ENCODE measurements around the gene WDR89. TPM values are rescaled to one million over a fixed set of nuclear protein-coding genes. Genes with fewer than 3 reads are reported as not detected.

The WDR89 gene
- total and polyA plus RNA-seq, 9 donors: 6.7 to 20.2 (median 13.4) TPM

DNA sequence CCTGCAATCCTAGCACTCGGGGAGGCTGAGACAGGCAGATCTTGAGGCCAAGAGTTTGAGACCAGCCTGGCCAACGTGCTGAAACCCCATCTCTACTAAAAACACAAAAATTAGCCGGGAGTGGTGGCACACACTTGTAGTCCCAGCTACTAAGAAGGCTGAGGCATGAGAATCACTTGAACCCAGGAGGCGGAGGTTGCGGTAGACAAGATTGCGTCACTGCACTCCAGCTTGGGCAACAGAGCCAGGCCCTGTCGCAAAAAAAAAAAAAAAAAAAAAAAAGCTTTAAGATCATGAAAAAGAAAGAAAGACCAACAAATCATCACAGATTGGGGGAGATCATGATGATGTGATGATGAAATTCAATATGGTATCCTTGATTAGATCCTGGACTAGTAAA lies 30.6 kb downstream of the WDR89 start:
- no peak for TF ChIP-seq EP300 (IDR thresholded peaks at IDR 0.05)
- TF ChIP-seq POLR2A (IDR thresholded peaks at IDR 0.05): no peak
- TF ChIP-seq, protein P1, sequence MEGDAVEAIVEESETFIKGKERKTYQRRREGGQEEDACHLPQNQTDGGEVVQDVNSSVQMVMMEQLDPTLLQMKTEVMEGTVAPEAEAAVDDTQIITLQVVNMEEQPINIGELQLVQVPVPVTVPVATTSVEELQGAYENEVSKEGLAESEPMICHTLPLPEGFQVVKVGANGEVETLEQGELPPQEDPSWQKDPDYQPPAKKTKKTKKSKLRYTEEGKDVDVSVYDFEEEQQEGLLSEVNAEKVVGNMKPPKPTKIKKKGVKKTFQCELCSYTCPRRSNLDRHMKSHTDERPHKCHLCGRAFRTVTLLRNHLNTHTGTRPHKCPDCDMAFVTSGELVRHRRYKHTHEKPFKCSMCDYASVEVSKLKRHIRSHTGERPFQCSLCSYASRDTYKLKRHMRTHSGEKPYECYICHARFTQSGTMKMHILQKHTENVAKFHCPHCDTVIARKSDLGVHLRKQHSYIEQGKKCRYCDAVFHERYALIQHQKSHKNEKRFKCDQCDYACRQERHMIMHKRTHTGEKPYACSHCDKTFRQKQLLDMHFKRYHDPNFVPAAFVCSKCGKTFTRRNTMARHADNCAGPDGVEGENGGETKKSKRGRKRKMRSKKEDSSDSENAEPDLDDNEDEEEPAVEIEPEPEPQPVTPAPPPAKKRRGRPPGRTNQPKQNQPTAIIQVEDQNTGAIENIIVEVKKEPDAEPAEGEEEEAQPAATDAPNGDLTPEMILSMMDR (IDR thresholded peaks at IDR 0.05): no peak
- Histone ChIP-seq H3K4me3 (no peak overlapping the region), H3K36me3 (no peaks in the 10 kb centered on the region), H3K4me1 (ENCODE audit: insufficient read depth) (no peaks in the 10 kb centered on the region), H3K27ac (no peak overlapping the region), H3K27me3 (no peaks in the 10 kb centered on the region), H3K9me3 (no peaks in the 10 kb centered on the region)
- no peak for DNase-seq
- WGBS, 3 donors: 94 to 97% (median 96%) methylated on average over 7 of the region's 7 CpGs
- intact Hi-C loops (cut with DNase I): loop anchor here in 1 of 4 donors (10.0 kb wide), 1 partner anchor 216 kb away; no protein-coding TSS in a partner anchor

DNA sequence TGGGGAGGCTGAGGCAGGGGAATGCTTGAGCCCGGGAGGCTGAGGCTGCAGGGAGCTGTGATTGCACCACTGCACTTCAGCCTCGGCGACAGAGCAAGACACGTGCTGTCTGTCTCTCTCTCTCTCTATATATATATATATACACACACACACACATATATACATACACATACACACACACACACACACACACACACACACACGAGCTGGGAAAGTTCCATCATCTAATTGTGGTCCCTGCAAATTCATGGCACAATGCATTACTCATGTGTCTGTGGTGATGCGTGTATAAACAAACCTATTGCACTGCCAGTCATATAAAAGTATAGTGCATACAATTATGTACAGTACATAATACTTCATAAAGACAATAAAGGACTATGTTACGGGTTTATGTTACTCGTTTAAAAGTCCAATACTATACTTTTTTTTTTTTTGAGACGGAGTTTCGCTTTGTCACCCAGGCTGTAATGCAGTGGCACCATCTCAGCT lies 36.6 kb downstream of the WDR89 start:
- no peaks in the 10 kb centered on the region for H3K9me3 ChIP-seq
- no peak overlapping the region for H3K4me3 ChIP-seq
- H3K27me3 ChIP-seq: no peaks in the 10 kb centered on the region
- WGBS, 3 donors: 93 to 94% (median 93%) methylated on average over 10 of the region's 10 CpGs
- no peaks in the 10 kb centered on the region for H3K4me1 ChIP-seq (ENCODE audit: insufficient read depth)
- DNase-seq: no peak
- no peaks in the 10 kb centered on the region for H3K36me3 ChIP-seq
- H3K27ac ChIP-seq: no peak overlapping the region
- intact Hi-C loops (cut with DNase I): no loop called here
- no peak for TF ChIP-seq EP300 (IDR thresholded peaks at IDR 0.05)
- no peak for TF ChIP-seq POLR2A (IDR thresholded peaks at IDR 0.05)
- TF ChIP-seq, protein P1 (IDR thresholded peaks at IDR 0.05): no peak

DNA sequence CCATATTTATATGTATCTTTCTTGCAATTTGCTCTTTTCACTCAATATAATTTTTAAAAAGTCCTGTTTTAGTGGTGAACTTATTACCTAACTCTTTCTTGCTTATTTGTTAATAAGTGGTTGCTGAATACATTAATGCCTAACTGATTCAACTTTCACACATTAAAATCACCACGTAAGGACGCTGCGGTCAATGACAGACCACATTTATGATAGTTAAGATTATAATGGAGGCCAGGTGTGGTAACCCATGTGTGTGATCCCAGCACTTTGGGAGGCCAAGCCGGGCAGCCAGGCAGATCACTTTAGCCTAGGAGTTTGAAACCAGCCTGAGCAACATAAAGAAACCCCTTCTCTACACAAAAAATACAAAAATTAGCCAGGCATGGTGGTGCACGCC lies 37.0 kb downstream of the WDR89 start:
- H3K4me1 ChIP-seq (ENCODE audit: insufficient read depth): no peaks in the 10 kb centered on the region
- TF ChIP-seq, protein P1 (IDR thresholded peaks at IDR 0.05): no peak
- TF ChIP-seq POLR2A (IDR thresholded peaks at IDR 0.05) (no peak), EP300 (IDR thresholded peaks at IDR 0.05) (no peak)
- H3K4me3 ChIP-seq: no peak overlapping the region
- no peak overlapping the region for H3K27ac ChIP-seq
- H3K36me3 ChIP-seq: no peaks in the 10 kb centered on the region
- WGBS, 3 donors: 93 to 97% (median 96%) methylated on average over 5 of the region's 5 CpGs
- no peaks in the 10 kb centered on the region for H3K27me3 ChIP-seq
- intact Hi-C loops (cut with DNase I): no loop called here
- no peak for DNase-seq
- no peaks in the 10 kb centered on the region for H3K9me3 ChIP-seq

DNA sequence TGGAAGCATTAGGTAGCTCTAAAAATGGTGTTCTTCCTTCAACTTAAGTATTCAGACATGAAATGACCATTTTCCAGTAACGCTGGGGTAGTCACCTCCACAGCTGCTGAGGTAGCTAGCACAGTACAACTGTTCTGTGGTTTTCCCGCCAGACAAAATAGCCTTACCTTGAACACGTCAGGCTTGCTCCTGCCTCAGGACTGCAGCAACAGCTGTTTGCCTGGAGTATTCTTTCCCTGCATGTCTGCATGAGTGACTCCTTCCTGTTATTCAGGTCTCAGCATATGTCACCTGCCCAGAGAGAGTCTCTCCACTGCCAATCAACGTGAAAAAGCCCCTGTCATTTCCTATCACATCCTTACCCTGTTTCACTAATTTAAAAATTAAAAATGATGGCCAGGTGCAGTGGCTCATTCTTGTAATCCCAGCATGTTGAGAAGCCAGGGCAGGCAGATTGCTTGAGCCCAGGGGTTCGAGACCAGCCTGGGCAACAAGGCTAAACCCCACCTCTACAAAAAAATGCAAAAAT lies 37.9 kb downstream of the WDR89 start:
- Histone ChIP-seq H3K4me3 (no peak overlapping the region), H3K4me1 (ENCODE audit: insufficient read depth) (no peaks in the 10 kb centered on the region), H3K27ac (no peak overlapping the region), H3K9me3 (no peaks in the 10 kb centered on the region), H3K36me3 (no peaks in the 10 kb centered on the region), H3K27me3 (no peaks in the 10 kb centered on the region)
- intact Hi-C loops (cut with DNase I): no loop called here
- TF ChIP-seq, protein P1 (IDR thresholded peaks at IDR 0.05): no peak
- no peak for TF ChIP-seq EP300 (IDR thresholded peaks at IDR 0.05)
- no peak for TF ChIP-seq POLR2A (IDR thresholded peaks at IDR 0.05)
- DNase-seq: no peak
- WGBS, 3 donors: 89 to 92% (median 90%) methylated on average over 5 of the region's 5 CpGs

All from ovary (tissue), 9 donors.